ENCODE measurements around the gene RSU1.
A peak's percentile ranks its signal among the peaks of the same experiment; 100 is the strongest.

Gene RSU1

DNA sequence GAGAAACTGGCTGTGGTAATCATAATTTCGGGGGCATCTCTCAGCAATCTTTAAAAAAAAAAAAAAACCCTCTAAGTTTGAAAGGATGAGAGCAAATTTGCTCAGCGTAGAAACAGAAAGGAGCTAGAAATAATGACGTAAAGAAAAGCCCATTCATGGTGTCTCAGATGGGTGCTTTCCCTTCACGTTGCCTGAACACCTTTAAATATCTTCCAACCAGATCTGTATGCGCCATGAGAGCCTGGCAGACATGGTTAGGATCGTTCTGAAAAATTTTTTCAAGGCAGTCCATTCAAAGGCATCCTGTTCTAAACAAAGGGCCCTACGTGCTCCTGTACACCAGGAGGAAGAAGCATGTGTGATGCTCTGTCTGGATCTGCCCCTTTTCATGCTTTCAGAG lies 154.3 kb downstream of the RSU1 start:
- H3K9ac ChIP-seq (ENCODE audit: low read length), result no peak overlapping the region
- H3K4me1 ChIP-seq (ENCODE audit: control insufficient read depth, insufficient read depth, low read depth, low read length), result no peaks in the 10 kb centered on the region
- no peak overlapping the region for H2AFZ ChIP-seq (ENCODE audit: low read depth, low read length)
- H3K14ac ChIP-seq (ENCODE audit: low read length in 2 of 2), result no peak overlapping the region
- no peak overlapping the region for H4K91ac ChIP-seq (ENCODE audit: low read length)
- H3K23ac ChIP-seq (ENCODE audit: low read length in 2 of 2), result no peak overlapping the region
- no peak overlapping the region for H2AK5ac ChIP-seq (ENCODE audit: low read length, severe bottlenecking)
- H2BK5ac ChIP-seq (ENCODE audit: low read depth, low read length, poor library complexity, severe bottlenecking), result no peak overlapping the region
- H3K4me2 ChIP-seq (ENCODE audit: low read length, poor library complexity, severe bottlenecking), result no peak overlapping the region
- no peak overlapping the region for H3K18ac ChIP-seq (ENCODE audit: low read depth in 1 of 2, low read length in 2 of 2)
- no peak overlapping the region for H3K4me3 ChIP-seq (ENCODE audit: insufficient read depth in 1 of 2, low read depth in 1 of 2, low read length in 2 of 2)
- H2BK120ac ChIP-seq (ENCODE audit: low read depth, low read length), result no peak overlapping the region
- H3K27me3 ChIP-seq (ENCODE audit: control insufficient read depth in 1 of 2, insufficient read depth in 1 of 2, low read length in 2 of 2), result no peaks in the 10 kb centered on the region
- no peak overlapping the region for H4K8ac ChIP-seq (ENCODE audit: low read length)
- no peak overlapping the region for H3K27ac ChIP-seq (ENCODE audit: low read length, poor library complexity, severe bottlenecking)
- peaks cover 12% of the 10 kb centered on the region for H3K79me1 ChIP-seq (replicated peaks; ENCODE audit: low read length, poor library complexity, severe bottlenecking)
- H2BK15ac ChIP-seq (ENCODE audit: low read depth, poor library complexity, severe bottlenecking), result no peak overlapping the region
- no peak overlapping the region for H2BK12ac ChIP-seq (ENCODE audit: low read length in 2 of 2)
- H3K4ac ChIP-seq (ENCODE audit: low read depth in 1 of 2, low read length in 2 of 2), result no peak overlapping the region
- no peaks in the 10 kb centered on the region for H3K9me3 ChIP-seq (ENCODE audit: control insufficient read depth, low read length)
- peaks cover 0 to 9% of the 10 kb centered on the region in 2 experiments for H3K36me3 ChIP-seq (ENCODE audit: control insufficient read depth in 1 of 2, insufficient read depth in 2 of 2, low read depth in 1 of 2, low read length in 2 of 2)
- no peak for DNase-seq
- WGBS, result 97% methylated on average over 6 of the region's 7 CpGs

- no peak overlapping the region for H3K4me2 ChIP-seq (ENCODE audit: low read length, poor library complexity, severe bottlenecking)
- no peak overlapping the region for H3K9ac ChIP-seq (ENCODE audit: low read length)
- H3K27ac ChIP-seq (ENCODE audit: low read length, poor library complexity, severe bottlenecking), result no peak overlapping the region
- no peak overlapping the region for H2AFZ ChIP-seq (ENCODE audit: low read depth, low read length)
- DNase-seq, result no peak
- no peak overlapping the region for H3K14ac ChIP-seq (ENCODE audit: low read length in 2 of 2)
- H3K79me1 ChIP-seq (replicated peaks; ENCODE audit: low read length, poor library complexity, severe bottlenecking), result peaks cover 5% of the 10 kb centered on the region
- no peak overlapping the region for H3K4ac ChIP-seq (ENCODE audit: low read depth in 1 of 2, low read length in 2 of 2)
- H3K36me3 ChIP-seq (ENCODE audit: control insufficient read depth in 1 of 2, insufficient read depth in 2 of 2, low read depth in 1 of 2, low read length in 2 of 2), result no peaks in the 10 kb centered on the region
- no peaks in the 10 kb centered on the region for H3K9me3 ChIP-seq (ENCODE audit: control insufficient read depth, low read length)
- H2BK12ac ChIP-seq (ENCODE audit: low read length in 2 of 2), result no peak overlapping the region
- H2AK5ac ChIP-seq (ENCODE audit: low read length, severe bottlenecking), result no peak overlapping the region
- H3K4me3 ChIP-seq (ENCODE audit: insufficient read depth in 1 of 2, low read depth in 1 of 2, low read length in 2 of 2), result no peak overlapping the region
- H2BK5ac ChIP-seq (ENCODE audit: low read depth, low read length, poor library complexity, severe bottlenecking), result no peak overlapping the region
- H3K23ac ChIP-seq (ENCODE audit: low read length in 2 of 2), result no peak overlapping the region
- H3K27me3 ChIP-seq (ENCODE audit: control insufficient read depth in 1 of 2, insufficient read depth in 1 of 2, low read length in 2 of 2), result no peaks in the 10 kb centered on the region
- no peak overlapping the region for H3K18ac ChIP-seq (ENCODE audit: low read depth in 1 of 2, low read length in 2 of 2)
- H4K91ac ChIP-seq (ENCODE audit: low read length), result no peak overlapping the region
- no peak overlapping the region for H2BK15ac ChIP-seq (ENCODE audit: low read depth, poor library complexity, severe bottlenecking)
- 95% methylated on average over 2 of the region's 3 CpGs for WGBS
- no peak overlapping the region for H4K8ac ChIP-seq (ENCODE audit: low read length)
- no peaks in the 10 kb centered on the region for H3K4me1 ChIP-seq (ENCODE audit: control insufficient read depth, insufficient read depth, low read depth, low read length)
- H2BK120ac ChIP-seq (ENCODE audit: low read depth, low read length), result no peak overlapping the region
Observed at GRCh38 chr10:16656895-16657294, 160.3 kb downstream of the RSU1 start.

GRCh38 chr10:16653224-16653623 lies 164.0 kb downstream of the RSU1 start:
- H3K4ac ChIP-seq (ENCODE audit: low read depth in 1 of 2, low read length in 2 of 2), result no peak overlapping the region
- H3K4me1 ChIP-seq (ENCODE audit: control insufficient read depth, insufficient read depth, low read depth, low read length), result no peaks in the 10 kb centered on the region
- no peak overlapping the region for H2BK15ac ChIP-seq (ENCODE audit: low read depth, poor library complexity, severe bottlenecking)
- no peak for DNase-seq
- WGBS, result no CpG with 5 or more reads among the region's 4 CpGs
- no peak overlapping the region for H2AFZ ChIP-seq (ENCODE audit: low read depth, low read length)
- H3K27me3 ChIP-seq (ENCODE audit: control insufficient read depth in 1 of 2, insufficient read depth in 1 of 2, low read length in 2 of 2), result no peaks in the 10 kb centered on the region
- H2BK5ac ChIP-seq (ENCODE audit: low read depth, low read length, poor library complexity, severe bottlenecking), result no peak overlapping the region
- H3K18ac ChIP-seq (ENCODE audit: low read depth in 1 of 2, low read length in 2 of 2), result no peak overlapping the region
- no peak overlapping the region for H3K23ac ChIP-seq (ENCODE audit: low read length in 2 of 2)
- no peak overlapping the region for H3K4me2 ChIP-seq (ENCODE audit: low read length, poor library complexity, severe bottlenecking)
- no peaks in the 10 kb centered on the region for H3K36me3 ChIP-seq (ENCODE audit: control insufficient read depth in 1 of 2, insufficient read depth in 2 of 2, low read depth in 1 of 2, low read length in 2 of 2)
- peaks cover 2% of the 10 kb centered on the region for H3K79me1 ChIP-seq (replicated peaks; ENCODE audit: low read length, poor library complexity, severe bottlenecking)
- H2BK120ac ChIP-seq (ENCODE audit: low read depth, low read length), result no peak overlapping the region
- no peak overlapping the region for H4K8ac ChIP-seq (ENCODE audit: low read length)
- H4K91ac ChIP-seq (ENCODE audit: low read length), result no peak overlapping the region
- H2BK12ac ChIP-seq (ENCODE audit: low read length in 2 of 2), result no peak overlapping the region
- H3K4me3 ChIP-seq (ENCODE audit: insufficient read depth in 1 of 2, low read depth in 1 of 2, low read length in 2 of 2), result no peak overlapping the region
- no peaks in the 10 kb centered on the region for H3K9me3 ChIP-seq (ENCODE audit: control insufficient read depth, low read length)
- no peak overlapping the region for H3K9ac ChIP-seq (ENCODE audit: low read length)
- no peak overlapping the region for H3K27ac ChIP-seq (ENCODE audit: low read length, poor library complexity, severe bottlenecking)
- no peak overlapping the region for H3K14ac ChIP-seq (ENCODE audit: low read length in 2 of 2)
- H2AK5ac ChIP-seq (ENCODE audit: low read length, severe bottlenecking), result no peak overlapping the region

DNA sequence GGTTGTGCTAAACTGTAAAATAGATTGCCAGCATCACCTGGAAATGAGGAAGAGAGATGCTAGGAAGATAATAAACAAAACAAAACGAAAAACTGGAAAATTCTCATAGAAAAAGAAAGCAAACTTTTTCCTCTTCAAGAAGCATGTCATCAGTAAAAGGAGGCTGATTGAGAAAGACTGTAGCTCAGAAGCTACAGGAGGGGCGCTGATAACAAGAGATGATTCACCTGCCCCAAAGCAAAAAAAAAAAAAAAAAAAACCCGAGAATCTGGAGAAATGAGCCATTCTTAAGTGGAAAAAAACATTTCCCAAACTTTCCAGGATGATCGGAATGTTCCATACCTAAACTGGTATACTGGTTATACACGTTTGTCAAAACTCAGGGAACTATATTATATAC lies 165.1 kb downstream of the RSU1 start:
- H3K9me3 ChIP-seq (ENCODE audit: control insufficient read depth, low read length), result no peaks in the 10 kb centered on the region
- no peak overlapping the region for H4K91ac ChIP-seq (ENCODE audit: low read length)
- no peak overlapping the region for H3K4me3 ChIP-seq (ENCODE audit: insufficient read depth in 1 of 2, low read depth in 1 of 2, low read length in 2 of 2)
- H2BK12ac ChIP-seq (ENCODE audit: low read length in 2 of 2), result no peak overlapping the region
- peaks cover 3% of the 10 kb centered on the region for H3K79me1 ChIP-seq (replicated peaks; ENCODE audit: low read length, poor library complexity, severe bottlenecking)
- no peak overlapping the region for H2AFZ ChIP-seq (ENCODE audit: low read depth, low read length)
- H3K27ac ChIP-seq (ENCODE audit: low read length, poor library complexity, severe bottlenecking), result no peak overlapping the region
- no peak overlapping the region for H2BK15ac ChIP-seq (ENCODE audit: low read depth, poor library complexity, severe bottlenecking)
- H3K9ac ChIP-seq (ENCODE audit: low read length), result no peak overlapping the region
- no peak overlapping the region for H3K4ac ChIP-seq (ENCODE audit: low read depth in 1 of 2, low read length in 2 of 2)
- peak; percentile 27 for DNase-seq
- H3K36me3 ChIP-seq (ENCODE audit: control insufficient read depth in 1 of 2, insufficient read depth in 2 of 2, low read depth in 1 of 2, low read length in 2 of 2), result peaks cover 0 to 3% of the 10 kb centered on the region in 2 experiments
- no peak overlapping the region for H4K8ac ChIP-seq (ENCODE audit: low read length)
- 72% methylated on average over 4 of the region's 5 CpGs for WGBS
- H2AK5ac ChIP-seq (ENCODE audit: low read length, severe bottlenecking), result no peak overlapping the region
- no peak overlapping the region for H3K4me2 ChIP-seq (ENCODE audit: low read length, poor library complexity, severe bottlenecking)
- H3K14ac ChIP-seq (ENCODE audit: low read length in 2 of 2), result no peak overlapping the region
- no peak overlapping the region for H2BK5ac ChIP-seq (ENCODE audit: low read depth, low read length, poor library complexity, severe bottlenecking)
- no peak overlapping the region for H3K23ac ChIP-seq (ENCODE audit: low read length in 2 of 2)
- H3K27me3 ChIP-seq (ENCODE audit: control insufficient read depth in 1 of 2, insufficient read depth in 1 of 2, low read length in 2 of 2), result no peaks in the 10 kb centered on the region
- no peak overlapping the region for H2BK120ac ChIP-seq (ENCODE audit: low read depth, low read length)
- H3K18ac ChIP-seq (ENCODE audit: low read depth in 1 of 2, low read length in 2 of 2), result no peak overlapping the region
- no peaks in the 10 kb centered on the region for H3K4me1 ChIP-seq (ENCODE audit: control insufficient read depth, insufficient read depth, low read depth, low read length)
